Measurements from ENCODE around the gene EPHA2.

Gene EPHA2

DNA sequence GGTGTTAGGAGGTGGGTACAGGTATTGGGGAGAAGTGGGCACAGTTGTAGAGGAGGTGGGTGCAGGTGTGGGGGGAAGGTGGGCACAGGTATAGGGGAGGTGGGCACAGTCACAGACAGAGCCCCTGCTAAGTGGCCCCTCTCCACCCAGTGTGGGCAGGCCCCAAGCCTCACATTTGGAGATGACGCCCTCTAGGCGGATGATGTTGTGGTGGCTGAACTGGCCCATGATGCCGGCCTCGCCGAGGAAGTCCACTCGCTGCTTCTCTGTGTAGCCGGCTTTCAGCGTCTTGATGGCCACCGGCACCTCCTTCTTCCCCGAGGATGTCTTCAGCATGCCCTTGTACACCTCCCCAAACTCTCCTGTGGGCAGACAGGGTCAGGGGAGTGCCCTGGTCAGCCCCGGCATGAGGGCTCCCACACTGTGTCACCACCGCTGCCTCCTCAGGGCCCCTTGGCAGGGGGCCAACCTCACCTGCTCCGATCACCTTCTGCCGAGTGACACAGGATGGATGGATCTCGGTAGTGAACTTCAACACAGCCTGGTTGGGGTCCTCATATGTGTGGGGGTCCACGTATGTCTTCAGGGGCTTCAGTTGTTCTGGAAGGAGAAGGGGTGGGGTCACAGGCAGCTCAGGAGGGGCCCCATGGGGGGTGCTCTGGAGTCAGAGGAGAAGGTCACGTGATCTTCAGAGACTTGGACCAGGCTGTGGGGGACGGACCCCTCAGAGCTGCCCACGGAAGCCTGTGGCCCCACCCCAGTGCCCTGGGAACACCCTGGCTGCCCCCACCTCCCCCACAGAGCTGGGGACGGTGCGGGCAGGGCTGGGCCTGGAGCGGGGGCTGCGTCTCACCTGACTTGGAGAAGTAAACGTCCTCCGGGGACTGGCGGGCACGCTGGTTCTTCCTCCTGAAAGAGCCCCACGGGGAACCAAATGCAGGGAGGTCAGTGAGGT, 22.6 kb downstream of the EPHA2 start:
- no peaks in the 10 kb centered on the region for H3K4me1 ChIP-seq
- no peaks in the 10 kb centered on the region for H3K79me2 ChIP-seq
- H3K36me3 ChIP-seq (ENCODE audit: control insufficient read depth, insufficient read depth, low read length): no peaks in the 10 kb centered on the region
- H3K9me3 ChIP-seq (ENCODE audit: control insufficient read depth, low read length): no peaks in the 10 kb centered on the region
- no peak overlapping the region for H3K27ac ChIP-seq
- TF ChIP-seq, protein P1, sequence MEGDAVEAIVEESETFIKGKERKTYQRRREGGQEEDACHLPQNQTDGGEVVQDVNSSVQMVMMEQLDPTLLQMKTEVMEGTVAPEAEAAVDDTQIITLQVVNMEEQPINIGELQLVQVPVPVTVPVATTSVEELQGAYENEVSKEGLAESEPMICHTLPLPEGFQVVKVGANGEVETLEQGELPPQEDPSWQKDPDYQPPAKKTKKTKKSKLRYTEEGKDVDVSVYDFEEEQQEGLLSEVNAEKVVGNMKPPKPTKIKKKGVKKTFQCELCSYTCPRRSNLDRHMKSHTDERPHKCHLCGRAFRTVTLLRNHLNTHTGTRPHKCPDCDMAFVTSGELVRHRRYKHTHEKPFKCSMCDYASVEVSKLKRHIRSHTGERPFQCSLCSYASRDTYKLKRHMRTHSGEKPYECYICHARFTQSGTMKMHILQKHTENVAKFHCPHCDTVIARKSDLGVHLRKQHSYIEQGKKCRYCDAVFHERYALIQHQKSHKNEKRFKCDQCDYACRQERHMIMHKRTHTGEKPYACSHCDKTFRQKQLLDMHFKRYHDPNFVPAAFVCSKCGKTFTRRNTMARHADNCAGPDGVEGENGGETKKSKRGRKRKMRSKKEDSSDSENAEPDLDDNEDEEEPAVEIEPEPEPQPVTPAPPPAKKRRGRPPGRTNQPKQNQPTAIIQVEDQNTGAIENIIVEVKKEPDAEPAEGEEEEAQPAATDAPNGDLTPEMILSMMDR (IDR thresholded peaks at IDR 0.05): no peak
- H3K4me2 ChIP-seq (ENCODE audit: low read length): no peak overlapping the region
- H2AFZ ChIP-seq: no peak overlapping the region
- H3K4me3 ChIP-seq (ENCODE audit: low read depth, low read length): no peak overlapping the region
- no peak overlapping the region for H3K9ac ChIP-seq
- H3K27me3 ChIP-seq (ENCODE audit: control insufficient read depth, insufficient read depth, low read length): no peaks in the 10 kb centered on the region

DNA sequence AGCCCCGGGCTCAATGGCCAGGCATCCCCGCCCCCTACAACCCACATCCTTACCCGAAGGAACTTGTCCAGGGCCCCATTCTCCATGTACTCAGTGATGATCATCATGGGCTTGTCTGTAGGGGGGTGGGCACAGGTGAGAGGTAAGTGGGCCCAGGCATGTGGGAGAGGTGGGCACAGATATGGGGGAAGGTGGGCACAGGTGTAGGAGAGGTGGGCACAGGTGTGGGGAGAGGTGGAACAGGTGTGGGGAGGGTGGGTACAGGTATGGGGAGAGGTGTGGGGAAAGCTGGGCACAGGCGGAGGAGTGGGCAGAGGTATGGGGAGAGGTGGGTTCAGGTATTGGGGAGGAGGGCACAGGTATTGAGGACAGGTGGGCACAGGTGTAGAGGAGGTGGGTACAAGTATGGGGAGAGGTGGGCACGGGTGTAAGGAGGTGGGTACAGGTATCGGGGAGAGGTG, 23.5 kb downstream of the EPHA2 start:
- no peaks in the 10 kb centered on the region for H3K9me3 ChIP-seq (ENCODE audit: control insufficient read depth, low read length)
- no peaks in the 10 kb centered on the region for H3K27me3 ChIP-seq (ENCODE audit: control insufficient read depth, insufficient read depth, low read length)
- no peak overlapping the region for H3K4me2 ChIP-seq (ENCODE audit: low read length)
- no peak overlapping the region for H3K9ac ChIP-seq
- H3K36me3 ChIP-seq (ENCODE audit: control insufficient read depth, insufficient read depth, low read length): no peaks in the 10 kb centered on the region
- H3K27ac ChIP-seq: no peak overlapping the region
- H3K4me1 ChIP-seq: no peaks in the 10 kb centered on the region
- no peak overlapping the region for H3K4me3 ChIP-seq (ENCODE audit: low read depth, low read length)
- TF ChIP-seq, protein P1 (IDR thresholded peaks at IDR 0.05): no peak
- H3K79me2 ChIP-seq: no peaks in the 10 kb centered on the region
- H2AFZ ChIP-seq: no peak overlapping the region

DNA sequence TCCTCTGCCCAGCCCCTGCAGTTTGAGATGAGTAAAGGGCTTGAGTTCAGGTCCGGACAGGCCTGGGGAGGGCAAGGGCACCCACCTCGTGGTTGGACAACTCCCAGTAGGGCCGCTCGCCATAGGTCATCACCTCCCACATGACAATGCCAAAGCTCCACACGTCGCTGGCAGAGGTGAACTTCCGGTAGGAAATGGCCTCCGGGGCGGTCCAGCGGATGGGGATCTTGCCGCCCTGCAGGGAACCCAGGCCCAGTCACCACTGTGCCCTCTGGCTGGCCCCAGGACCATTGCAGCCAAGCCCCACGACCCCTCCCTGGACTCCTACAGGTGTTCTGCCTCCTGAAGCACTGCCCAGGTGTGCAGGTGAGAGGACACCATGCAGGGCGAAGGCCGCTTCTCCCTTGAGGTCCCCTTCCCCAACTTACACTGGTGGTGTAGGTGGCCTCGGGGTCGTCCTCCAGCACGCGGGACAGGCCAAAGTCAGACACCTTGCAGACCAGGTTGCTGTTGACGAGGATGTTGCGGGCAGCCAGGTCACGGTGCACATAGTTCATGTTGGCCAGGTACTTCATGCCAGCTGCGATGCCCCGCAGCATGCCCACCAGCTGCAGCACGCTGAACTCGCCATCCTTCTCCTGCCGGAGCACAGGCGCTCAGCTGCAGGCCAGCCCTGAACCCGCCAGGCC, 24.1 kb downstream of the EPHA2 start:
- no peak overlapping the region for H3K4me2 ChIP-seq (ENCODE audit: low read length)
- no peaks in the 10 kb centered on the region for H3K79me2 ChIP-seq
- H3K4me3 ChIP-seq (ENCODE audit: low read depth, low read length): no peak overlapping the region
- TF ChIP-seq, protein P1 (IDR thresholded peaks at IDR 0.05): no peak
- no peaks in the 10 kb centered on the region for H3K9me3 ChIP-seq (ENCODE audit: control insufficient read depth, low read length)
- no peaks in the 10 kb centered on the region for H3K4me1 ChIP-seq
- no peak overlapping the region for H3K9ac ChIP-seq
- no peak overlapping the region for H2AFZ ChIP-seq
- no peaks in the 10 kb centered on the region for H3K27me3 ChIP-seq (ENCODE audit: control insufficient read depth, insufficient read depth, low read length)
- H3K27ac ChIP-seq: no peak overlapping the region
- H3K36me3 ChIP-seq (ENCODE audit: control insufficient read depth, insufficient read depth, low read length): no peaks in the 10 kb centered on the region

DNA sequence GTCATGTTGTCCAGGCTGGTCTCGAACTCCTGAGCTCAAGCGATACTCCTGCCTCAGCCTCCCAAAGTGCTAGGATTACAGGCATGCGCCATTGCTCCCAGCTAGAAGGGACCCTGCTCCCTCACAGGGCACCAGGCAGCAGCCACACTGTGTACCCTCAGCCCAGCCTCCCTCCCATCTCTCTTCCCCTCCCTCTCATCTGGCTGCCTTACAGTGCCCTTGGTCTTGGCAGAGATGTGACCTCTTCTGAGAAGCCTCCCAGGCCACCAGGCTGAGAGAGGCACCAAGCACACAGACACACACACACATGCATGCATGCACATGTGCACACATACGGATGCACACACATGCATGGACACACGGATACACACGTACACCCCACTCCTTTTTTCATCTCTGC, 25.0 kb downstream of the EPHA2 start:
- no peaks in the 10 kb centered on the region for H3K79me2 ChIP-seq
- no peak overlapping the region for H3K4me2 ChIP-seq (ENCODE audit: low read length)
- H2AFZ ChIP-seq: no peak overlapping the region
- no peaks in the 10 kb centered on the region for H3K36me3 ChIP-seq (ENCODE audit: control insufficient read depth, insufficient read depth, low read length)
- no peak overlapping the region for H3K27ac ChIP-seq
- no peak overlapping the region for H3K4me3 ChIP-seq (ENCODE audit: low read depth, low read length)
- H3K9ac ChIP-seq: no peak overlapping the region
- TF ChIP-seq, protein P1 (IDR thresholded peaks at IDR 0.05): no peak
- no peaks in the 10 kb centered on the region for H3K27me3 ChIP-seq (ENCODE audit: control insufficient read depth, insufficient read depth, low read length)
- H3K4me1 ChIP-seq: no peaks in the 10 kb centered on the region
- no peaks in the 10 kb centered on the region for H3K9me3 ChIP-seq (ENCODE audit: control insufficient read depth, low read length)
